HG02642 (cell line): ENCODE measurements around the gene LRPPRC.

Experiments used
- ATAC-seq: cut with Tn5 transposase; IDR thresholded peaks from one replicate; pipeline ENCODE4 v1.9.1; 2021; ENCODE audit warnings: mild to moderate bottlenecking; ENCODE audit not compliant: unreplicated experiment, poor library complexity

LRPPRC gene

GRCh38 chr2:43837831-43838559 is 157.8 kb downstream of the LRPPRC start:
- no peak for ATAC-seq

GRCh38 chr2:43837033-43837432 is 158.8 kb downstream of the LRPPRC start:
- ATAC-seq = no peak
